Measurements from ENCODE around the gene PPP2R3A.
A peak's percentile ranks its signal among the peaks of the same experiment; 100 is the strongest.
"Not testable (repeated sequence)": the region's sequence is repeated elsewhere in the genome, so short reads cannot be mapped to it uniquely, and the experiment has no call there.

The PPP2R3A gene

GRCh38 chr3:136141891-136142290, 176.4 kb downstream of the PPP2R3A start:
- H3K9ac ChIP-seq (ENCODE audit: low read length), result peak overlapping the region; percentile 46
- no peak overlapping the region for H3K23ac ChIP-seq (ENCODE audit: low read length in 2 of 2)
- no peak for DNase-seq
- H2BK15ac ChIP-seq (ENCODE audit: low read depth, poor library complexity, severe bottlenecking), result no peak overlapping the region
- WGBS, result 89% methylated on average over 4 of the region's 4 CpGs
- peak overlapping the region; percentile 54 for H2BK5ac ChIP-seq (ENCODE audit: low read depth, low read length, poor library complexity, severe bottlenecking)
- H3K27ac ChIP-seq (ENCODE audit: low read length, poor library complexity, severe bottlenecking), result peak overlapping the region; percentile 88
- no peak overlapping the region for H4K8ac ChIP-seq (ENCODE audit: low read length)
- no peak overlapping the region for H2AFZ ChIP-seq (ENCODE audit: low read depth, low read length)
- H3K9me3 ChIP-seq (ENCODE audit: control insufficient read depth, low read length), result no peaks in the 10 kb centered on the region
- peaks cover 3 to 24% of the 10 kb centered on the region in 2 experiments for H3K36me3 ChIP-seq (ENCODE audit: control insufficient read depth in 1 of 2, insufficient read depth in 2 of 2, low read depth in 1 of 2, low read length in 2 of 2)
- peaks cover 6% of the 10 kb centered on the region for H3K4me1 ChIP-seq (ENCODE audit: control insufficient read depth, insufficient read depth, low read depth, low read length)
- peak overlapping the region in 1 of 2 experiments; percentile 75 for H3K18ac ChIP-seq (ENCODE audit: low read depth in 1 of 2, low read length in 2 of 2)
- H3K4me2 ChIP-seq (ENCODE audit: low read length, poor library complexity, severe bottlenecking), result no peak overlapping the region
- peak overlapping the region; percentile 68 for H4K91ac ChIP-seq (ENCODE audit: low read length)
- H3K4ac ChIP-seq (ENCODE audit: low read depth in 1 of 2, low read length in 2 of 2), result peak overlapping the region in 1 of 2 experiments; percentile 46
- H3K14ac ChIP-seq (ENCODE audit: low read length in 2 of 2), result no peak overlapping the region
- peaks cover 21% of the 10 kb centered on the region for H3K79me1 ChIP-seq (replicated peaks; ENCODE audit: low read length, poor library complexity, severe bottlenecking)
- H2BK12ac ChIP-seq (ENCODE audit: low read length in 2 of 2), result no peak overlapping the region
- H2AK5ac ChIP-seq (ENCODE audit: low read length, severe bottlenecking), result peak overlapping the region; percentile 97
- no peaks in the 10 kb centered on the region for H3K27me3 ChIP-seq (ENCODE audit: control insufficient read depth in 1 of 2, insufficient read depth in 1 of 2, low read length in 2 of 2)
- H2BK120ac ChIP-seq (ENCODE audit: low read depth, low read length), result no peak overlapping the region
- no peak overlapping the region for H3K4me3 ChIP-seq (ENCODE audit: insufficient read depth in 1 of 2, low read depth in 1 of 2, low read length in 2 of 2)

GRCh38 chr3:136142592-136142991, 177.1 kb downstream of the PPP2R3A start:
- Histone ChIP-seq H4K8ac (ENCODE audit: low read length) (no peak overlapping the region), H3K18ac (ENCODE audit: low read depth in 1 of 2, low read length in 2 of 2) (no peak overlapping the region), H2BK5ac (ENCODE audit: low read depth, low read length, poor library complexity, severe bottlenecking) (no peak overlapping the region), H3K4ac (ENCODE audit: low read depth in 1 of 2, low read length in 2 of 2) (no peak overlapping the region), H3K27ac (ENCODE audit: low read length, poor library complexity, severe bottlenecking) (peak overlapping the region; percentile 88), H2AFZ (ENCODE audit: low read depth, low read length) (no peak overlapping the region), H3K14ac (ENCODE audit: low read length in 2 of 2) (no peak overlapping the region), H3K36me3 (ENCODE audit: control insufficient read depth in 1 of 2, insufficient read depth in 2 of 2, low read depth in 1 of 2, low read length in 2 of 2) (peaks cover 6 to 31% of the 10 kb centered on the region in 2 experiments), H3K9me3 (ENCODE audit: control insufficient read depth, low read length) (no peaks in the 10 kb centered on the region), H3K9ac (ENCODE audit: low read length) (peak overlapping the region; percentile 51), H3K79me1 (replicated peaks; ENCODE audit: low read length, poor library complexity, severe bottlenecking) (peaks cover 23% of the 10 kb centered on the region), H3K4me2 (ENCODE audit: low read length, poor library complexity, severe bottlenecking) (no peak overlapping the region), H2BK15ac (ENCODE audit: low read depth, poor library complexity, severe bottlenecking) (no peak overlapping the region), H2BK120ac (ENCODE audit: low read depth, low read length) (no peak overlapping the region), H3K4me1 (ENCODE audit: control insufficient read depth, insufficient read depth, low read depth, low read length) (peaks cover 9% of the 10 kb centered on the region), H3K23ac (ENCODE audit: low read length in 2 of 2) (no peak overlapping the region), H3K27me3 (ENCODE audit: control insufficient read depth in 1 of 2, insufficient read depth in 1 of 2, low read length in 2 of 2) (no peaks in the 10 kb centered on the region), H2AK5ac (ENCODE audit: low read length, severe bottlenecking) (no peak overlapping the region), H2BK12ac (ENCODE audit: low read length in 2 of 2) (no peak overlapping the region), H3K4me3 (ENCODE audit: insufficient read depth in 1 of 2, low read depth in 1 of 2, low read length in 2 of 2) (no peak overlapping the region), H4K91ac (ENCODE audit: low read length) (no peak overlapping the region)
- peak; percentile 77 for DNase-seq
- WGBS, result 0% methylated on average over 2 of the region's 3 CpGs

- not testable (repeated sequence) for H3K4me2 ChIP-seq (ENCODE audit: low read length, poor library complexity, severe bottlenecking); H3K27me3 ChIP-seq (ENCODE audit: control insufficient read depth in 1 of 2, insufficient read depth in 1 of 2, low read length in 2 of 2); H4K8ac ChIP-seq (ENCODE audit: low read length); H3K4me1 ChIP-seq (ENCODE audit: control insufficient read depth, insufficient read depth, low read depth, low read length); H2BK5ac ChIP-seq (ENCODE audit: low read depth, low read length, poor library complexity, severe bottlenecking); H3K4ac ChIP-seq (ENCODE audit: low read depth in 1 of 2, low read length in 2 of 2); H2AFZ ChIP-seq (ENCODE audit: low read depth, low read length); H3K18ac ChIP-seq (ENCODE audit: low read depth in 1 of 2, low read length in 2 of 2); H3K14ac ChIP-seq (ENCODE audit: low read length in 2 of 2); H3K4me3 ChIP-seq (ENCODE audit: insufficient read depth in 1 of 2, low read depth in 1 of 2, low read length in 2 of 2); H3K23ac ChIP-seq (ENCODE audit: low read length in 2 of 2); H4K91ac ChIP-seq (ENCODE audit: low read length); H2BK12ac ChIP-seq (ENCODE audit: low read length in 2 of 2); H2AK5ac ChIP-seq (ENCODE audit: low read length, severe bottlenecking); H3K27ac ChIP-seq (ENCODE audit: low read length, poor library complexity, severe bottlenecking); H2BK120ac ChIP-seq (ENCODE audit: low read depth, low read length); H2BK15ac ChIP-seq (ENCODE audit: low read depth, poor library complexity, severe bottlenecking); H3K9me3 ChIP-seq (ENCODE audit: control insufficient read depth, low read length); H3K9ac ChIP-seq (ENCODE audit: low read length); DNase-seq
- Histone ChIP-seq H3K79me1 (replicated peaks; ENCODE audit: low read length, poor library complexity, severe bottlenecking) (peaks cover 19% of the 10 kb centered on the region), H3K36me3 (ENCODE audit: control insufficient read depth in 1 of 2, insufficient read depth in 2 of 2, low read depth in 1 of 2, low read length in 2 of 2) (peaks cover 6 to 41% of the 10 kb centered on the region in 2 experiments)
- 93% methylated on average over 4 of the region's 4 CpGs for WGBS
These were observed 178.9 kb downstream of the PPP2R3A start for GRCh38 chr3:136144397-136144796.

GRCh38 chr3:136146981-136147729, 181.6 kb downstream of the PPP2R3A start:
- no peak for DNase-seq
- Histone ChIP-seq H3K14ac (ENCODE audit: low read length in 2 of 2) (no peak overlapping the region), H2BK120ac (ENCODE audit: low read depth, low read length) (no peak overlapping the region), H3K4ac (ENCODE audit: low read depth in 1 of 2, low read length in 2 of 2) (no peak overlapping the region), H3K23ac (ENCODE audit: low read length in 2 of 2) (no peak overlapping the region), H2BK5ac (ENCODE audit: low read depth, low read length, poor library complexity, severe bottlenecking) (no peak overlapping the region), H2BK15ac (ENCODE audit: low read depth, poor library complexity, severe bottlenecking) (no peak overlapping the region), H4K8ac (ENCODE audit: low read length) (no peak overlapping the region), H3K27ac (ENCODE audit: low read length, poor library complexity, severe bottlenecking) (no peak overlapping the region), H3K4me2 (ENCODE audit: low read length, poor library complexity, severe bottlenecking) (no peak overlapping the region), H3K9ac (ENCODE audit: low read length) (no peak overlapping the region), H3K4me1 (ENCODE audit: control insufficient read depth, insufficient read depth, low read depth, low read length) (peaks cover 10% of the 10 kb centered on the region), H2AFZ (ENCODE audit: low read depth, low read length) (no peak overlapping the region), H2BK12ac (ENCODE audit: low read length in 2 of 2) (no peak overlapping the region), H3K4me3 (ENCODE audit: insufficient read depth in 1 of 2, low read depth in 1 of 2, low read length in 2 of 2) (no peak overlapping the region), H2AK5ac (ENCODE audit: low read length, severe bottlenecking) (peak overlapping the region; percentile 57), H3K36me3 (ENCODE audit: control insufficient read depth in 1 of 2, insufficient read depth in 2 of 2, low read depth in 1 of 2, low read length in 2 of 2) (peaks cover 10 to 58% of the 10 kb centered on the region in 2 experiments), H3K9me3 (ENCODE audit: control insufficient read depth, low read length) (no peaks in the 10 kb centered on the region), H3K18ac (ENCODE audit: low read depth in 1 of 2, low read length in 2 of 2) (no peak overlapping the region), H3K27me3 (ENCODE audit: control insufficient read depth in 1 of 2, insufficient read depth in 1 of 2, low read length in 2 of 2) (no peaks in the 10 kb centered on the region), H3K79me1 (replicated peaks; ENCODE audit: low read length, poor library complexity, severe bottlenecking) (peaks cover 16% of the 10 kb centered on the region), H4K91ac (ENCODE audit: low read length) (no peak overlapping the region)
- 76% methylated on average over 5 of the region's 6 CpGs for whole genome bisulfite sequencing

All from mesenchymal stem cell (in vitro differentiated cells and primary cell).